HG03097 (cell line): ENCODE results near the gene ZKSCAN7.
"Not testable (repeated sequence)": the region's sequence is repeated elsewhere in the genome, so short reads cannot be mapped to it uniquely, and the experiment has no call there.

ENCODE experiments used
- ATAC-seq: cut with Tn5 transposase; IDR thresholded peaks from one replicate; pipeline ENCODE4 v1.9.1; 2021; ENCODE audit not compliant: unreplicated experiment, low FRiP score

The ZKSCAN7 gene

GRCh38 chr3:44571024-44571423, 16.0 kb downstream of the ZKSCAN7 start:
- no peak for ATAC-seq

- ATAC-seq = no peak
Observed at GRCh38 chr3:44576613-44577012, 21.6 kb downstream of the ZKSCAN7 start.

- not testable (repeated sequence) for ATAC-seq
Observed at GRCh38 chr3:44577354-44577952, 22.5 kb downstream of the ZKSCAN7 start.

- not testable (repeated sequence) for ATAC-seq
Observed at GRCh38 chr3:44578316-44578715, 23.3 kb downstream of the ZKSCAN7 start.

- not testable (repeated sequence) for ATAC-seq
Observed at GRCh38 chr3:44578924-44579515, 24.0 kb downstream of the ZKSCAN7 start.

- ATAC-seq = not testable (repeated sequence)
Observed at GRCh38 chr3:44579749-44580148, 24.8 kb downstream of the ZKSCAN7 start.

GRCh38 chr3:44580971-44581370, 26.0 kb downstream of the ZKSCAN7 start:
- ATAC-seq = not testable (repeated sequence)

- ATAC-seq = no peak
Observed at GRCh38 chr3:44584646-44585501, 29.9 kb downstream of the ZKSCAN7 start, which contains the start of gene ZNF660. ZNF660 (plus strand) TSS chr3:44584964; CDS start chr3:44594194, 9,230 bp downstream.

GRCh38 chr3:44596621-44597020, 41.6 kb downstream of the ZKSCAN7 start:
- ATAC-seq = no peak

- ATAC-seq = no peak
Observed at GRCh38 chr3:44601749-44602148, 46.8 kb downstream of the ZKSCAN7 start.

GRCh38 chr3:44612678-44613077, 57.7 kb downstream of the ZKSCAN7 start:
- no peak for ATAC-seq
